WERI-Rb-1 (cell line): ENCODE measurements around the gene GPC4.

Experiments used
- DNase-seq: peaks from one replicate; pipeline ENCODE4 v3.0.0-alpha.2; 2020
- H3K27ac ChIP-seq: fragments of 250-450 bp; sonication (Bioruptor Pico); 2 replicates; pipeline ENCODE4 v1.5.1; 2020; ENCODE audit warnings: mild to moderate bottlenecking, moderate library complexity
- H3K27me3 ChIP-seq: fragments of 250-450 bp; sonication (Bioruptor Pico); 2 replicates; pipeline ENCODE4 v1.5.1; 2021; ENCODE audit warnings: mild to moderate bottlenecking, low read depth, moderate library complexity; ENCODE audit not compliant: insufficient read depth, severe bottlenecking
- H3K36me3 ChIP-seq: fragments of 250-450 bp; sonication (Bioruptor Pico); 2 replicates; pipeline ENCODE4 v1.5.1; 2020; ENCODE audit warnings: mild to moderate bottlenecking, moderate library complexity
- H3K4me3 ChIP-seq: 2 replicates; pipeline ENCODE4 v1.5.1; 2011; ENCODE audit warnings: low read depth, mild to moderate bottlenecking, control low read depth, low read length
- H3K9me3 ChIP-seq: fragments of 250-450 bp; sonication (Bioruptor Pico); 2 replicates; pipeline ENCODE4 v1.5.1; 2021; ENCODE audit warnings: mild to moderate bottlenecking, moderate library complexity; ENCODE audit not compliant: severe bottlenecking
- TF ChIP-seq, protein P1 (sequence below): IDR thresholded peaks from 2 replicates; pipeline ENCODE4 v1.5.1; 2011; ENCODE audit warnings: low read depth, mild to moderate bottlenecking, control low read depth, inconsistent platforms, low read length

The GPC4 gene

DNA sequence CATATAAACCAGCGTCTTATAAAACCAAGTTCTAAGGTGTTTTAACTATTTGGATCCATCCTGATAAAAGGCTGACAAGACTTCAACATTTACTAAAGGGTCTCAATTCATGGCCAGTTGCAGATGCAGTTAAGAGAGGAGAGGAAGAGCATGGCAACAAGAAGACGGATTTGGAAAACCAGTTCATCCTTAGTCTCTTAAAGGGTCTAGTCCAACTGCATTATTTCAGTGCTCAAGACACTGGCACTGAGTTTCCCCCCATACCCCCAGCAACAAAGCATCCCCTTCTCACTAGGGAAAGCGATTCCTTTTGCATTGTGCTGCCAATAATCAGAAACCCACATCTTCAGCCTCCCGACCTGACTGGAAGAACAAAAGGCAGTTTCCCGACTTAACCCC, 106.8 kb downstream of the GPC4 start:
- Histone ChIP-seq H3K4me3 (no peak overlapping the region), H3K27ac (no peak overlapping the region)

DNA sequence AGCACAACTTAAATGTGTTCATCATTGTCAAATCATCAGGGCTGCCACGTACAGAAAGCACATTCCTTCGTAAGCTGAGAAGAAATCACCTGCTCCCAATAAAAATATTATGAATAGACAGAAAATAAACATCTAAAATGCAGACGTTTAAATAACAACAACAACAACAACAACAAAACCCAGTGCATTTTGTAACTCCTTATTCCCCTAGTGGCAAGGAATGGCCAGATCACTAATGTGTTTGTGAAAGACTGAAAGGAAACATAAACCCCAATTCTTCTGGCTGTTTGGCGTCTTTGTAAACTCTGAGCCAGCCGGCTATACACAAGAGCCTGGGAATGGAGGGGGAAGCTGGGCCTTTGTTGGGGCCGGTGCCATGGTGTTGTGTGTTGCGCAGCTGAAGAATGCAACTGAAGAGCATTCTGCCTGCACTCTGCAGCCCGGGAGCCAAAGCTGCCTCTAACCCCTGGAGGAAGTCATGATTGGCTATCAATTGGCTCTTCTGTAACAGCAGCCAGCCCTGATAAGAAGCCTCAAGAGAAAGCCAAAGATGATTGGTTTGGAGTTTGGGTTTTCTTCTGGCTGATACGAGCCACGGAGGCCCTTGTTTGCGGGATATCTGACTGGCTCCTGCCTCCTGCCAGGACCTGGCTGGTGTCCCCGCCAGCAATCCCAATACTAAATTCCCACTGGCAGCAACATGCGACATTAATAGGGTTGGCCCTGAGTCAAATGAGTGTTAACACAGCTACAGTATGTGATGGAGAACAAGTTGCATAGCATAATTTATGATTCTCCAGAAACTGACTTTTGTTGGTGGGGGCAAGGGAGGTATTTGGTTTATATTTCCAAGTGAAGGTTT, 107.4 kb downstream of the GPC4 start:
- DNase-seq = no peak
- no peak overlapping the region for H3K27ac ChIP-seq
- H3K36me3 ChIP-seq = no peaks in the 10 kb centered on the region
- no peaks in the 10 kb centered on the region for H3K9me3 ChIP-seq
- no peak overlapping the region for H3K4me3 ChIP-seq
- H3K27me3 ChIP-seq = peaks cover 66% of the 10 kb centered on the region
- TF ChIP-seq, protein P1, sequence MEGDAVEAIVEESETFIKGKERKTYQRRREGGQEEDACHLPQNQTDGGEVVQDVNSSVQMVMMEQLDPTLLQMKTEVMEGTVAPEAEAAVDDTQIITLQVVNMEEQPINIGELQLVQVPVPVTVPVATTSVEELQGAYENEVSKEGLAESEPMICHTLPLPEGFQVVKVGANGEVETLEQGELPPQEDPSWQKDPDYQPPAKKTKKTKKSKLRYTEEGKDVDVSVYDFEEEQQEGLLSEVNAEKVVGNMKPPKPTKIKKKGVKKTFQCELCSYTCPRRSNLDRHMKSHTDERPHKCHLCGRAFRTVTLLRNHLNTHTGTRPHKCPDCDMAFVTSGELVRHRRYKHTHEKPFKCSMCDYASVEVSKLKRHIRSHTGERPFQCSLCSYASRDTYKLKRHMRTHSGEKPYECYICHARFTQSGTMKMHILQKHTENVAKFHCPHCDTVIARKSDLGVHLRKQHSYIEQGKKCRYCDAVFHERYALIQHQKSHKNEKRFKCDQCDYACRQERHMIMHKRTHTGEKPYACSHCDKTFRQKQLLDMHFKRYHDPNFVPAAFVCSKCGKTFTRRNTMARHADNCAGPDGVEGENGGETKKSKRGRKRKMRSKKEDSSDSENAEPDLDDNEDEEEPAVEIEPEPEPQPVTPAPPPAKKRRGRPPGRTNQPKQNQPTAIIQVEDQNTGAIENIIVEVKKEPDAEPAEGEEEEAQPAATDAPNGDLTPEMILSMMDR = no peak

More for the DNA sequence above, 106.8 kb downstream of the GPC4 start:
- Histone ChIP-seq H3K27me3 (peaks cover 67% of the 10 kb centered on the region), H3K36me3 (no peaks in the 10 kb centered on the region), H3K9me3 (no peaks in the 10 kb centered on the region)
- TF ChIP-seq, protein P1 = no peak
- DNase-seq = no peak

DNA sequence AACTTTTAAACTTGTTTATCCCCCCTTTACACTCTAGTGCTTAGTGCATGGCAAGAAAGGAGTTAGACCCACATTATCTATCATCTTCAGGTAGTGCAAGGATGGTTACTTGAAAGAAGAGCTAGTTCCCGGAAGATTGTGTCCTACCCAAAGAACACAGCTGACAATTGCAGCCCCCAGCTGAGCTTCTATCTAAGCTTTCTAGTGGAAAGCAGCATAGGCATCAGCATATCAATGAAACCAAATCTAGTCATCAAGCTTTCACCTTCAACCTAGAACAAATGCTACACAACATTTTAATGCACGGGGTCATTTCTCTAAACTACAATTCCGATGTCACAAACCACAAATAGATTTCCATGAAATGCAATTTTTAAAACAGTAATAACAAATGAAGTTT, 108.2 kb downstream of the GPC4 start:
- no peak for DNase-seq
- H3K4me3 ChIP-seq = no peak overlapping the region
- no peak overlapping the region for H3K27ac ChIP-seq
- peaks cover 61% of the 10 kb centered on the region for H3K27me3 ChIP-seq
- TF ChIP-seq, protein P1 = no peak
- no peaks in the 10 kb centered on the region for H3K36me3 ChIP-seq
- H3K9me3 ChIP-seq = no peaks in the 10 kb centered on the region

DNA sequence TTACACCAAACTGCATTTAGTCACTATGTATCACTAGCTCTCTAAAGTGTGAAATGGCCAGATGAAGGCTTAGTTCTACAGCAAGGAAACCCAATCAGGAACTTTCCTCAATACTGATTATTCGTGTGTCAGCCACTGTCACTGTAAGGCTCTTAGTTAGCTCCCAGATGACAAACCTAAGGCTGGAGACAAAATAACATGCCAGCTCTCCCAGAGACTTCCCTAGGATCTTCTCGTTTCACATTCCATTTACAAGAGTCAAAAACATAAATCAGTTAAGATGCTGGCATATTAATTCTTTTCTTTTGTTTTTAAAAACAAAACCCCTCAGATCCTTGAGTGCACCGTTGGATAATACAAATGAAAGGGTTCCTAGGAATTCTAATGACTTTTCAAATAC, 109.0 kb downstream of the GPC4 start:
- H3K27ac ChIP-seq = no peak overlapping the region
- DNase-seq = no peak
- H3K36me3 ChIP-seq = no peaks in the 10 kb centered on the region
- TF ChIP-seq, protein P1 = no peak
- peaks cover 53% of the 10 kb centered on the region for H3K27me3 ChIP-seq
- H3K4me3 ChIP-seq = no peak overlapping the region
- H3K9me3 ChIP-seq = no peaks in the 10 kb centered on the region

DNA sequence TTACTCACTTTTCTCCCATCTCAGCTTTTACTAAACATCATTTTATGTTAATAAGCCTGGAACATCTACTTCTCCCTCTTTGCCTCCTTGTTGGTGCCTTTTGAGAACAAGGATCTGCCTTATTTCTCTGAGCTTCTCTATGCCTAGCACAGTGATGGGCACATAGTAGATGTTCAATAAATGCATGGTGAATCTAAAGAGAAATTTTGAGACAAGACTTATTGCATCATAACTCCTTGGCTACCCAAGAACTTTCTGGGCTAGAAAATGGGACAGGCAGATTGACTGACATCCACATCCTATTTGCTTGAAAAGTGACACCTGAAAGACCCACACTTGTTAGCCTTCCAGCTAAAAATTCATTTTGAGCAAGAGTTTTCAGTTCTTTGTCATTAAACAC, 109.9 kb downstream of the GPC4 start:
- Histone ChIP-seq H3K27me3 (peaks cover 47% of the 10 kb centered on the region), H3K9me3 (no peaks in the 10 kb centered on the region), H3K4me3 (no peak overlapping the region), H3K27ac (no peak overlapping the region), H3K36me3 (no peaks in the 10 kb centered on the region)
- DNase-seq = no peak
- TF ChIP-seq, protein P1 = no peak
